Gastroesophageal sphincter (tissue), 3 donors: Measurements from ENCODE around the gene ACSL6.

Experiments
- EP300 ChIP-seq: sonication (generic); formaldehyde crosslinking; IDR thresholded peaks from one replicate; pipeline ENCODE4 v1.6.1; 2017; ENCODE audit warnings: antibody characterized with exemption, mild to moderate bottlenecking
- POLR2AphosphoS5 ChIP-seq: sonication (generic); formaldehyde crosslinking; IDR thresholded peaks from one replicate; pipeline ENCODE4 v1.6.1; 2017; ENCODE audit warnings: antibody characterized with exemption
- TF ChIP-seq, protein P1 (sequence below), 4 experiments: fragments of 200-600 bp in 2 of 4; fragments of 450-650 bp in 2 of 4; sonication (generic) in 1 of 4; IDR thresholded peaks; one replicate each; pipeline ENCODE4 v1.5.1; 2017 to 2019; ENCODE audit warnings: antibody characterized with exemption in 4 of 4, mild to moderate bottlenecking in 2 of 4, moderate library complexity in 2 of 4

DNA sequence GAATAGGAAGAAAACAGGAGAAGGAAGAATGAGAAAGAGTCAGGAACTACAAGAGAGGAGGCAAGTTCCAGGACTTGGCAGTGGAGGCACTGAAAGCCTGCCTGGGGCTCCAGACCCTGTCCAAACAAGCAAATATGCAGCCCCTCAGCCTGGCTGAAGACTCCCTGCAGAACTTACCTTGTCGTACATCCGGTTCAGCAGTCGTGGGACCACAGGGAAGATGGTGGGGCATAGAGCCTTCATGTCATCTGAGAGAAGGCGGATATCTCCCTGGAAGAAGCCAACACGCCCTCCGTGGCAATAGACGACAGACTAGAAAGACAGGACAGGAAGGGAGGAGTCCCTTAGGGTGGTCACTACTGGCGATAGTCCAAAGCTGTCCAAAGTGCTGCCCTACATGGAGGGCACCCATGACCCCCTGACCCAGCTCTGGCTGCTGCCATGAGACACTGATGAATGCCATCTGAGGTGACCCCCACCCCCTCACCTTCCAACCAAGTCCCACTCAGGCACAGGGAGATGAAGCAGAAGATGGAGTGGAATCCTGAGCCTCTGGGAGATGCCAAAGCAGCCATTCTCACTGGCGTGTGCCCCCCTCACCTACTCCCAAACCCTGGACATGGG is 38.3 kb downstream of the ACSL6 start:
- TF ChIP-seq, protein P1, sequence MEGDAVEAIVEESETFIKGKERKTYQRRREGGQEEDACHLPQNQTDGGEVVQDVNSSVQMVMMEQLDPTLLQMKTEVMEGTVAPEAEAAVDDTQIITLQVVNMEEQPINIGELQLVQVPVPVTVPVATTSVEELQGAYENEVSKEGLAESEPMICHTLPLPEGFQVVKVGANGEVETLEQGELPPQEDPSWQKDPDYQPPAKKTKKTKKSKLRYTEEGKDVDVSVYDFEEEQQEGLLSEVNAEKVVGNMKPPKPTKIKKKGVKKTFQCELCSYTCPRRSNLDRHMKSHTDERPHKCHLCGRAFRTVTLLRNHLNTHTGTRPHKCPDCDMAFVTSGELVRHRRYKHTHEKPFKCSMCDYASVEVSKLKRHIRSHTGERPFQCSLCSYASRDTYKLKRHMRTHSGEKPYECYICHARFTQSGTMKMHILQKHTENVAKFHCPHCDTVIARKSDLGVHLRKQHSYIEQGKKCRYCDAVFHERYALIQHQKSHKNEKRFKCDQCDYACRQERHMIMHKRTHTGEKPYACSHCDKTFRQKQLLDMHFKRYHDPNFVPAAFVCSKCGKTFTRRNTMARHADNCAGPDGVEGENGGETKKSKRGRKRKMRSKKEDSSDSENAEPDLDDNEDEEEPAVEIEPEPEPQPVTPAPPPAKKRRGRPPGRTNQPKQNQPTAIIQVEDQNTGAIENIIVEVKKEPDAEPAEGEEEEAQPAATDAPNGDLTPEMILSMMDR (IDR thresholded peaks at IDR 0.05): no peak
- TF ChIP-seq POLR2AphosphoS5 (no peak), EP300 (no peak)
